ENCODE results near the gene COX5B.

Gene COX5B

GRCh38 chr2:97691166-97691565, 45.3 kb downstream of the COX5B start:
- TF ChIP-seq, protein P1, sequence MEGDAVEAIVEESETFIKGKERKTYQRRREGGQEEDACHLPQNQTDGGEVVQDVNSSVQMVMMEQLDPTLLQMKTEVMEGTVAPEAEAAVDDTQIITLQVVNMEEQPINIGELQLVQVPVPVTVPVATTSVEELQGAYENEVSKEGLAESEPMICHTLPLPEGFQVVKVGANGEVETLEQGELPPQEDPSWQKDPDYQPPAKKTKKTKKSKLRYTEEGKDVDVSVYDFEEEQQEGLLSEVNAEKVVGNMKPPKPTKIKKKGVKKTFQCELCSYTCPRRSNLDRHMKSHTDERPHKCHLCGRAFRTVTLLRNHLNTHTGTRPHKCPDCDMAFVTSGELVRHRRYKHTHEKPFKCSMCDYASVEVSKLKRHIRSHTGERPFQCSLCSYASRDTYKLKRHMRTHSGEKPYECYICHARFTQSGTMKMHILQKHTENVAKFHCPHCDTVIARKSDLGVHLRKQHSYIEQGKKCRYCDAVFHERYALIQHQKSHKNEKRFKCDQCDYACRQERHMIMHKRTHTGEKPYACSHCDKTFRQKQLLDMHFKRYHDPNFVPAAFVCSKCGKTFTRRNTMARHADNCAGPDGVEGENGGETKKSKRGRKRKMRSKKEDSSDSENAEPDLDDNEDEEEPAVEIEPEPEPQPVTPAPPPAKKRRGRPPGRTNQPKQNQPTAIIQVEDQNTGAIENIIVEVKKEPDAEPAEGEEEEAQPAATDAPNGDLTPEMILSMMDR (IDR thresholded peaks at IDR 0.05; ENCODE audit: insufficient read depth, low read depth, low read length, missing control alignments): no peak
- H3K4me3 ChIP-seq (ENCODE audit: low read length): no peak overlapping the region
- DNase-seq (ENCODE audit: low read depth): no peak

DNA sequence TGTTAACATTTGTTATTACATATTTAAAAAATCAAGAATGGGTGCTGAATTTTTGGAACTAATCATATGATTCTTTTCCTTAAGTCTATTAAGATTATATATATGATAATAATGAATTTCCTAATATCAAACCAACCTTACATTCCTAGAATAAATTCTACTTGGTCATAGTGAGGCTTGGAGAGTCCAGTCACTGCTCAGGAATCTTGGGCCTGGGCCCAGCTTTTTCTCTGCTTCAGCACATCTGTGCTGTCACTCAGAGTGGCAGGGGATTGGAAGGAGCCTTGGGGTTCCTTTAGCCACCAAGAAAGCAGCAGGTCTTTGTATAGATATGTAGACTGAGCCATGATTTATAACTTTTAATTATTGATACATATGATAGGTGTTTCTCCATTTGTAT, 47.6 kb downstream of the COX5B start:
- no peak overlapping the region for H3K4me3 ChIP-seq (ENCODE audit: low read length)
- DNase-seq (ENCODE audit: low read depth): peak; percentile 14
- TF ChIP-seq, protein P1 (IDR thresholded peaks at IDR 0.05; ENCODE audit: insufficient read depth, low read depth, low read length, missing control alignments): no peak

GRCh38 chr2:97695744-97696143, 49.9 kb downstream of the COX5B start:
- DNase-seq (ENCODE audit: low read depth): peak; percentile 28
- H3K4me3 ChIP-seq (ENCODE audit: low read length): no peak overlapping the region
- TF ChIP-seq, protein P1 (IDR thresholded peaks at IDR 0.05; ENCODE audit: insufficient read depth, low read depth, low read length, missing control alignments): no peak

- peak; percentile 82 for DNase-seq (ENCODE audit: low read depth)
- H3K4me3 ChIP-seq (ENCODE audit: low read length): no peak overlapping the region
- TF ChIP-seq, protein P1 (IDR thresholded peaks at IDR 0.05; ENCODE audit: insufficient read depth, low read depth, low read length, missing control alignments): peak; percentile 87
Measured at GRCh38 chr2:97697252-97698235, 51.7 kb downstream of the COX5B start.
